ENCODE results near the gene GPRC5C. TPM values are rescaled to one million over a fixed set of nuclear protein-coding genes. Genes with fewer than 3 reads are reported as not detected.

Gene GPRC5C
- total and polyA plus RNA-seq, 9 of the 15 experiments (the other 6 are each of a cell fraction or from before 2014, with no cell fraction given), result 0.28 to 9.0 (median 4.1) TPM

- H3K79me2 ChIP-seq (ENCODE audit: control insufficient read depth, insufficient read depth, low read length), result no peaks in the 10 kb centered on the region
- 4% methylated on average over 8 of the region's 8 CpGs for WGBS (ENCODE audit: insufficient coverage, low coverage, missing lambda C conversion rate)
- DNase-seq (ENCODE audit: extremely low read depth in 1 of 4, low spot score in 3 of 4), result no peak
- H3K36me3 ChIP-seq (ENCODE audit: control insufficient read depth, insufficient read depth, low read length), result no peaks in the 10 kb centered on the region
- ChIA-PET CTCF (ENCODE audit: low intra/inter-chr PET ratio) (no interaction called here), POLR2A (no interaction called here)
- no peaks in the 10 kb centered on the region for H3K9me3 ChIP-seq (replicated peaks; ENCODE audit: control insufficient read depth, insufficient read depth, low read depth, low read length)
- ATAC-seq, result no peak
- no TSS peak for BruUV-seq (replicated peaks)
- no peaks in the 10 kb centered on the region for H4K20me1 ChIP-seq (replicated peaks; ENCODE audit: control insufficient read depth, insufficient read depth, low read length)
- in situ Hi-C loops (cut with MboI), result no loop called here
- TF ChIP-seq HDGF (IDR thresholded peaks at IDR 0.05) (no peak), MNT (conservative IDR thresholded peaks at IDR 0.05) (no peak), KDM2B (CRISPR knock-in tag; IDR thresholded peaks at IDR 0.05) (no peak)
- H3K9ac ChIP-seq (ENCODE audit: insufficient read depth in 1 of 2, low read depth in 2 of 2, low read length in 2 of 2), result no peak overlapping the region
- no peak overlapping the region for H3K4me2 ChIP-seq (ENCODE audit: insufficient read depth, low read length)
- H2AFZ ChIP-seq (ENCODE audit: low read depth, low read length), result no peak overlapping the region
- H3K4me3 ChIP-seq, result no peak overlapping the region
- intact Hi-C loops (cut with micrococcal nuclease), result no loop called here
- no peak overlapping the region for H3K27ac ChIP-seq (ENCODE audit: extremely low read depth, low read depth, low read length)
- H3K4me1 ChIP-seq (replicated peaks in 1 of 2; ENCODE audit: control insufficient read depth in 2 of 2, insufficient read depth in 2 of 2, low read length in 2 of 2), result peaks cover 0 to 3% of the 10 kb centered on the region in 2 experiments; a peak in 3 of 5 replicates
- H3K27me3 ChIP-seq (ENCODE audit: control insufficient read depth in 2 of 2, insufficient read depth in 2 of 2, low read length in 2 of 2), result peaks cover 5 to 33% of the 10 kb centered on the region in 2 experiments; a peak in 3 of 5 replicates
- H3K9me1 ChIP-seq (ENCODE audit: control insufficient read depth, insufficient read depth, low read length), result no peaks in the 10 kb centered on the region
- no peak for FAIRE-seq
These were observed 41.4 kb downstream of the GPRC5C start for GRCh38 chr17:74473294-74473693.

GRCh38 chr17:74474043-74474792 is 42.3 kb downstream of the GPRC5C start:
- peaks cover 5 to 33% of the 10 kb centered on the region in 2 experiments; a peak in 3 of 5 replicates for H3K27me3 ChIP-seq (ENCODE audit: control insufficient read depth in 2 of 2, insufficient read depth in 2 of 2, low read length in 2 of 2)
- no peaks in the 10 kb centered on the region for H3K9me1 ChIP-seq (ENCODE audit: control insufficient read depth, insufficient read depth, low read length)
- H4K20me1 ChIP-seq (replicated peaks; ENCODE audit: control insufficient read depth, insufficient read depth, low read length), result no peaks in the 10 kb centered on the region
- FAIRE-seq (no peak), DNase-seq (ENCODE audit: extremely low read depth in 1 of 4, low spot score in 3 of 4) (no peak), ATAC-seq (no peak)
- no peak overlapping the region for H3K4me2 ChIP-seq (ENCODE audit: insufficient read depth, low read length)
- TF ChIP-seq HSF4 (CRISPR knock-in tag; IDR thresholded peaks at IDR 0.05; ENCODE audit: borderline replicate concordance) (no peak), KLF10 (CRISPR knock-in tag; IDR thresholded peaks at IDR 0.05) (no peak), TAF1 (IDR thresholded peaks at IDR 0.05; ENCODE audit: control insufficient read depth, extremely low read depth, insufficient read depth, low read length, severe bottlenecking) (no peak), NFIC (IDR thresholded peaks at IDR 0.05) (no peak), RBM39 (optimal IDR thresholded peaks at IDR 0.05; ENCODE audit: low read depth, low read length) (no peak), ZNF398 (CRISPR knock-in tag; IDR thresholded peaks at IDR 0.05) (no peak), SIN3A (IDR thresholded peaks at IDR 0.05; ENCODE audit: borderline replicate concordance in 2 of 2, control insufficient read depth in 1 of 2, low read depth in 2 of 2, low read length in 2 of 2) (no peak)
- CTCF ChIA-PET (ENCODE audit: low intra/inter-chr PET ratio), result no interaction called here
- H3K4me1 ChIP-seq (replicated peaks in 1 of 2; ENCODE audit: control insufficient read depth in 2 of 2, insufficient read depth in 2 of 2, low read length in 2 of 2), result peaks cover 0 to 3% of the 10 kb centered on the region in 2 experiments; a peak in 3 of 5 replicates
- no peaks in the 10 kb centered on the region for H3K9me3 ChIP-seq (replicated peaks; ENCODE audit: control insufficient read depth, insufficient read depth, low read depth, low read length)
- in situ Hi-C loops (cut with MboI) (no loop called here), intact Hi-C loops (cut with micrococcal nuclease) (no loop called here)
- no peaks in the 10 kb centered on the region for H3K36me3 ChIP-seq (ENCODE audit: control insufficient read depth, insufficient read depth, low read length)
- no peak overlapping the region for H3K9ac ChIP-seq (ENCODE audit: insufficient read depth in 1 of 2, low read depth in 2 of 2, low read length in 2 of 2)
- no peaks in the 10 kb centered on the region for H3K79me2 ChIP-seq (ENCODE audit: control insufficient read depth, insufficient read depth, low read length)
- no TSS peak for BruUV-seq (replicated peaks)
- H3K4me3 ChIP-seq, result no peak overlapping the region
- no peak overlapping the region for H3K27ac ChIP-seq (ENCODE audit: extremely low read depth, low read depth, low read length)
- POLR2A ChIA-PET, result no interaction called here
- no peak overlapping the region for H2AFZ ChIP-seq (ENCODE audit: low read depth, low read length)
- WGBS (ENCODE audit: insufficient coverage, low coverage, missing lambda C conversion rate), result 10% methylated on average over 9 of the region's 9 CpGs
